Stomach (tissue), 9 donors: ENCODE measurements around the gene TCOF1. TPM values are rescaled to one million over a fixed set of nuclear protein-coding genes. Genes with fewer than 3 reads are reported as not detected.

Experiments used
- DNase-seq, 2 donors: peaks; one replicate each; pipeline versions ENCODE4 v3.0.0 to v3.0.0-alpha.2; 2013 to 2019
- H3K27ac ChIP-seq, 5 donors: fragments of 200-600 bp in 4 of 5; sonication (generic) in 4 of 5; one replicate each; pipeline ENCODE4 v1.5.1; 2013 to 2019; ENCODE audit warnings: mild to moderate bottlenecking in 1 of 5, moderate library complexity in 1 of 5
- H3K27me3 ChIP-seq, 3 donors: fragments of 200-600 bp; sonication (generic); one replicate each; pipeline ENCODE4 v1.5.1; 2017 to 2019; ENCODE audit warnings: mixed run types in 1 of 3
- H3K36me3 ChIP-seq, 4 donors: fragments of 200-600 bp; sonication (generic); 1 replicate in 3 of 4; 2 replicates in 1 of 4; pipeline ENCODE4 v1.5.1; 2016 to 2019
- H3K4me1 ChIP-seq, 4 donors: fragments of 200-600 bp; sonication (generic); one replicate each; pipeline ENCODE4 v1.5.1; 2016 to 2019
- H3K4me3 ChIP-seq, 4 donors: fragments of 200-600 bp; sonication (generic) in 3 of 4; one replicate each; pipeline ENCODE4 v1.5.1; 2016 to 2019; ENCODE audit warnings: mild to moderate bottlenecking in 1 of 4
- H3K9me3 ChIP-seq, 4 donors: fragments of 200-600 bp; sonication (generic); one replicate each; pipeline ENCODE4 v1.5.1; 2016 to 2019
- CTCF ChIP-seq, 7 experiments: fragments of 450-650 bp in 4 of 7; fragments of 200-600 bp in 3 of 7; sonication (generic) in 3 of 7; IDR thresholded peaks; one replicate each; pipeline ENCODE4 v1.5.1; 2016 to 2019; ENCODE audit warnings: antibody characterized with exemption in 7 of 7, control low read depth in 2 of 7, mild to moderate bottlenecking in 1 of 7
- EP300 ChIP-seq: sonication (generic); formaldehyde crosslinking; IDR thresholded peaks from one replicate; pipeline ENCODE4 v1.6.1; 2017; ENCODE audit warnings: antibody characterized with exemption
- POLR2A ChIP-seq, 4 donors: fragments of 450-650 bp; IDR thresholded peaks; one replicate each; pipeline ENCODE4 v1.6.1; 2016; ENCODE audit warnings: antibody characterized with exemption in 4 of 4, control low read depth in 2 of 4, mild to moderate bottlenecking in 1 of 4, moderate library complexity in 1 of 4
- POLR2AphosphoS5 ChIP-seq, 3 donors: sonication (generic); formaldehyde crosslinking; IDR thresholded peaks; one replicate each; pipeline ENCODE4 v1.6.1; 2016; ENCODE audit warnings: antibody characterized with exemption in 3 of 3
- WGBS, 5 donors: extraction: QIAGEN DNeasy Blood & Tissue Kit in 3 of 5; methylation state at CpG; one replicate each; pipeline versions ENCODE4 v1.1.5 to v1.1.7; 2013 to 2018; 5-methylcytosine and 5-hydroxymethylcytosine counted together
- intact Hi-C: fragments of 100-400 bp; cut with DNase I; formaldehyde crosslinking; loops from one replicate; pipeline ENCODE4 v1.15.1; 2023; ENCODE audit warnings: low total_unique reads
- polyA plus RNA-seq, 3 donors: library from polyadenylated mRNA; stranded (reverse); fragments of 200-250 nt; gene quantifications; one replicate each; pipeline ENCODE4 v1.2.3, GENCODE V29; 2013
- total RNA-seq, 5 donors: library from RNA; depleted of rRNA; stranded (reverse); fragments of >200 nt; gene quantifications; one replicate each; pipeline versions ENCODE4 v1.1.0 to v1.2.3, GENCODE V29; 2014 to 2016
- donor health status: healthy with polysubstance abuse.
- donor health status: Bipolar disorder and iron deficiency.
- donor health status: healthy.

Gene TCOF1
- total and polyA plus RNA-seq, 8 donors, result 11.7 to 74.1 (median 27.0) TPM

- 38 to 50% (median 40%) methylated on average over 2 of the region's 2 CpGs for WGBS, 5 donors
- Histone ChIP-seq H3K27me3 (no peaks in the 10 kb centered on the region), H3K4me1 (no peaks in the 10 kb centered on the region), H3K27ac (no peak overlapping the region), H3K4me3 (no peak overlapping the region), H3K36me3 (no peaks in the 10 kb centered on the region), H3K9me3 (no peaks in the 10 kb centered on the region)
- intact Hi-C loops, result no loop called here
- TF ChIP-seq POLR2AphosphoS5 (IDR thresholded peaks at IDR 0.05) (no peak), CTCF (IDR thresholded peaks at IDR 0.05) (no peak), EP300 (no peak), POLR2A (IDR thresholded peaks at IDR 0.05) (no peak)
- DNase-seq, result no peak
Measured at GRCh38 chr5:150326707-150327106, 30.8 kb upstream of the TCOF1 start.

- WGBS, 5 donors, result 62 to 67% (median 63%) methylated on average over 3 of the region's 3 CpGs
- no peak for DNase-seq
- intact Hi-C loops, result no loop called here
Measured at GRCh38 chr5:150327139-150327538, 30.4 kb upstream of the TCOF1 start.

GRCh38 chr5:150328515-150328914, 29.0 kb upstream of the TCOF1 start:
- Histone ChIP-seq H3K9me3 (no peaks in the 10 kb centered on the region), H3K36me3 (no peaks in the 10 kb centered on the region), H3K4me1 (no peaks in the 10 kb centered on the region)

More at GRCh38 chr5:150327139-150327538, 30.4 kb upstream of the TCOF1 start:
- Histone ChIP-seq H3K4me3 (no peak overlapping the region), H3K36me3 (no peaks in the 10 kb centered on the region), H3K4me1 (no peaks in the 10 kb centered on the region), H3K9me3 (no peaks in the 10 kb centered on the region), H3K27me3 (no peaks in the 10 kb centered on the region), H3K27ac (no peak overlapping the region)
- TF ChIP-seq CTCF (IDR thresholded peaks at IDR 0.05) (no peak), POLR2AphosphoS5 (IDR thresholded peaks at IDR 0.05) (no peak), EP300 (no peak), POLR2A (IDR thresholded peaks at IDR 0.05) (no peak)

GRCh38 chr5:150329038-150329437, 28.5 kb upstream of the TCOF1 start:
- Histone ChIP-seq H3K4me1 (no peaks in the 10 kb centered on the region), H3K9me3 (no peaks in the 10 kb centered on the region), H3K4me3 (no peak overlapping the region), H3K36me3 (no peaks in the 10 kb centered on the region), H3K27me3 (no peaks in the 10 kb centered on the region), H3K27ac (peak overlapping the region in 1 of 5 donors; percentile 4)
- WGBS, 5 donors, result 50 to 66% (median 54%) methylated on average over 2 of the region's 2 CpGs
- intact Hi-C loops, result no loop called here
- no peak for DNase-seq
- TF ChIP-seq CTCF (IDR thresholded peaks at IDR 0.05), result no peak
- TF ChIP-seq POLR2A (IDR thresholded peaks at IDR 0.05), result no peak
- TF ChIP-seq POLR2AphosphoS5 (IDR thresholded peaks at IDR 0.05), result no peak
- no peak for TF ChIP-seq EP300

More at GRCh38 chr5:150328515-150328914, 29.0 kb upstream of the TCOF1 start:
- Histone ChIP-seq H3K27me3 (no peaks in the 10 kb centered on the region), H3K27ac (peak overlapping the region in 1 of 5 donors; percentile 4), H3K4me3 (no peak overlapping the region)
- TF ChIP-seq EP300 (no peak), CTCF (IDR thresholded peaks at IDR 0.05) (no peak), POLR2A (IDR thresholded peaks at IDR 0.05) (no peak), POLR2AphosphoS5 (IDR thresholded peaks at IDR 0.05) (no peak)
- DNase-seq, result no peak
- 88 to 100% (median 96%) methylated on average over 2 of the region's 2 CpGs for WGBS, 5 donors
- intact Hi-C loops, result no loop called here
